HuH-7.5 (cell line): ENCODE measurements around the gene FAM3D.
A peak's percentile ranks its signal among the peaks of the same experiment; 100 is the strongest.

ENCODE experiments used
- DNase-seq: peaks from one replicate; pipeline ENCODE4 v3.0.0; 2011; ENCODE audit warnings: low spot score

The FAM3D gene

DNA sequence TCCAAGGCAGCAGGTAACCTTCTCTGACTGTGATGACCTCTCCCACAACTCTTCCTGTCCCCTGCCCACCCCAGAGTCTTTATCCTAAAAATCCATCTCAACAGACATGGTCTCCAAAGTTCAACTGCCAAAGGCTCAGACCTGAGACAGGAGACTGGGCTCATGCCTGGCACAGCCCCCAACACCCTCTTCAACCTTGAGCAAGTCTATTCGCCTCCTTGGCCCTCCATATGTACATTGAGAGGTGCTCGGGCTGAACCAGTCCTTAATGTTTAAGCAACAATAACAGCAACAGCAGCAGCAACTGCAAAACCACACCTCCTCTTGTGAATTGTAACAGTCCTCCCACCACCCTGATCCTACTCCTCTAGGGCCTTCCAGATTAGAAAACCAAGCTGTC is 9.9 kb downstream of the FAM3D start:
- no peak for DNase-seq

- no peak for DNase-seq
These were observed 12.1 kb downstream of the FAM3D start for GRCh38 chr3:58654466-58654865.

GRCh38 chr3:58652624-58653023 is 13.9 kb downstream of the FAM3D start:
- no peak for DNase-seq

GRCh38 chr3:58651276-58651675 is 15.3 kb downstream of the FAM3D start:
- no peak for DNase-seq

DNA sequence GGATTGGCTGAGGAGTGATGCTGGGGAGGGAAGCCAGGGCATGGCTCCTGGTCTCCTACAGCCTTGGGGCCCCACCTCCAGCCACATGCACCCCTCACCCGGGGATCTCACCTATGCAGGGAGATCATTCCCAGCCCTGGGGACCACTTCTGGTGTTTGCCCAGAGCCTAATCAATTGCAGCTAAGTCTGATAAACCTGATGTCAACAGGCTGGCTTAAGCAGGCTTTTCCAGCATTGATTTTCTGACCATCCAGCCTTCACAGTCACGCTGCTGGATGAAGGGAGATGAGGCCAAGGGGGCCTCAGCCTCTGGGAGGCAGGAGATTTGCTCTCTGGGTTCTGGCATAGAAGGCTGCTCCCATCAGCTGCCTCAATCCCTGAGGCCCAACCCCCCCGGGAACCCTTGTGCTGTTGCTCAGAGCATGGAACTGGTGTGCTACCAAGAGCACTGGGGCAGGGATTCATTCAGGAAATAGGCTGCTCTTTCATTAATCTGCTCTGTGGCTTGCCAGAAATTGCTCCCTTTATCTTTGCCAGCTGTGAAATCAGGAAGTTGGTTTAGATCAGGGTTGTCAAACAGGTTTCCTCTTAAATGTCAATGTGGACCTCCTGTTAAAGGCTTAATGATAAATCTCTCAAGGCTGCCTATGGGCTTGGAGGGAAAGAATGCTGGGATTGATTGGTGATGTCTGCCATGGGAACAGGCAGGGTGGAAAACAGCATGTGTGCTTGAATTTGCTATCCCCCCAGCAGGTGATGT is 19.0 kb downstream of the FAM3D start:
- DNase-seq: no peak

GRCh38 chr3:58646503-58646902 is 20.1 kb downstream of the FAM3D start:
- no peak for DNase-seq

DNA sequence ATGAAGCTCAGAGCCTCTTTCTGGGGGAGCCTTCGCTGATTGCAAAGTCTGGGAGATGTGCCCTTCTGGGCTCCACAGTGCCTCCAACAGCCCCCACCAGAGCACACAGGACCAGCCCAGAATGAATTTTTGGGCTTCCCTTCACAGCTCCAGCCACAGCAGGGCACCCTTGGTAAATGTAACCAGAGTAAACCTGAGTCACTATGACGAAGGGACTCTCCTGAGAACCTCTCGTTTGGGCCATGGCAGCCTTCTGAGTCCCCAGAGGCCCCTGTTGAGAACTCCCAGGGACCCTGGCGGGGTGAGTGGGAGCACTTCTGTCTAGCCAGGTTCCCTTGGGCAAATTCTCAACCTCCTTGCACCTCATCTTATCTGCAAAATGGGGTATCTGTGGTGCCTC is 20.8 kb downstream of the FAM3D start:
- DNase-seq: no peak

DNA sequence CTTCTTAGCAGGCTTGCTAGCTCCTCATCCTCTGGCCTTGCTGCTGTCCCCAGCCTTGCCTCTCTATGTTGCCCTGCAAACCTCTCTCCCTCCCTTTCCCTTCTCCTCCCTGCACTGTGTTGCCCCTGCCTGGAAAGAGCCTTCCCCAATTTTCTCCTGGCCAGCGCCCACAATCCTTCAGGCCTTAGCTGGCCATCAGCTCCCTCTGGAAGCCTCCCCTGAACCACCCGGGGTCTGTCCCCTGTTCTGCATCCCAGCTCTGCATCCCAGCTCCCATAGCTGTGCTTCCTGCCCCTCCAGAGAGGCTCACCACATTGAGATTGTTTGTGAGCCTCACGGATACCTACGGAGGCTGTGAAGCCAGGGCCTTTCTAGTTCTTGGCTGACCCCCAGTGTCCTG is 23.7 kb downstream of the FAM3D start:
- DNase-seq: no peak

DNA sequence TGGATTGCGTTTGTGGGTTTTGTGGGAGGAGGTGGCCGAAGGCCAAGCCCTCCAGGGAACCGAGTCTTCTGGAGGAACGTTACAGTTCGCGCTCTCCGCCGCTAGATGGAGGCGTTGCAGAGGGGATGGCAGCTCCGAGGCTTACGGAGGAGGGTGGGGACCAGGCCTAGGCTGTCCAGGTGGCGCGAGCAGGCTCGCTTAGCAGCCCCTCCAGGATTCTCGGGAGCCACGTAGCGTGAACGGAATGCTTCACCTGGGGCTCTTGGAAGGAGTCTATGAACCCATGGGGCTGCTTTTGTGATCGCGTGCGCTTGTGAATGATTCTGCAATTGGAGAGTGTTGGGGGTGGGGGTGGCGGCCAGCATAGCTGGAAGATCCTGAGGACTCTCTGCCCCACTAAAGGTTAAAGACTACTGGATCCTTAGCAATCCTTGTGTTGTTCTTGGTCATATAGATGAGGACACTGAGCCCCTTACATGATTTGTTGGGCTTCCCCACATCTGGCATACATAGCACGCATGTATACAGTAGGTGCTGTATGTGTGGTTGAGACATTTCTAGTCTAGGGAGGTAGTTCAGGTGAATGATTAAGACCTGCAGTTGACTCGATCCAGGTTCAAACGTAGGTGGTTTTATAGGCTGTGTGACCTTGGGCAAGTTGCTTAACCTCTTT is 25.7 kb downstream of the FAM3D start:
- DNase-seq: peak; percentile 63

GRCh38 chr3:58639842-58640241 is 26.7 kb downstream of the FAM3D start:
- no peak for DNase-seq

DNA sequence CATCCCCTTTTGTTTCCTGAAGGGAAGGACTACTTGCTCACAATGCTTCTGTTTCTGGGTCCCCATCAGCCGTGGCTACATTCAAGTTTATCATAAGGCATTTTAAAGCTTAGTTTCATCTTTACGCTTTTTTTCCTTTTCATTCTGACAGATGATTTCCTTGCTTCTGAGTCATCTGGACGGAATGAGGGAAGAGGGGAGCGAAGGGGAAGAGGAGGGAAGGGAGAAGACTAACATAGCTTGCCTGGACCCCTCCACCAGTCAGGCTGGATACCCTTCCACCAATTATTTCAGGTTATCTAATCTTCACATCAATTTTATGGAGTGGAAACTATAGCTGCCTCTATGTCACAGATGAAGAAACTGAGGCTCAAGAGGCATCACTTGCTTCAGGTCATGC is 27.6 kb downstream of the FAM3D start:
- no peak for DNase-seq

DNA sequence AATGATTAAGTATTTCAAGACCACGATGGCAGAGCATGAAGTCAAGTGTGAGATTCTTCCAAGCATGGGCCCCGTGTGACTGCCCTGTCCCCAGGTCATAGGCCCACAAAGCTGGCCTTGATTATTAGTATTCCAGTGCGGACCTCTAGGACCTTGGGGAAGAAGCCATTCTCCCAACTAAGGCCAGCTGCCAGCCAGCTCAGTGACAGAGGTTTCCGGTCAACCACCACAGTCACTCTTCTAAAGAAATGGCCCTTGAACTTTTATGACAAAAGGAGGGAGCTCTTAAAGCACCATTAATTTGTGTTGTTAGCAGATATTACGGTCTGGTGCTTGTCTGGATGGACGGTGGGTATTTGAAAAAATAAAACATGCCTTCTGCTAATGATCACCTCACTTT is 28.0 kb downstream of the FAM3D start:
- DNase-seq: no peak

GRCh38 chr3:58637509-58637908 is 29.1 kb downstream of the FAM3D start:
- DNase-seq: no peak

- DNase-seq: no peak
These were observed 30.9 kb downstream of the FAM3D start for GRCh38 chr3:58635371-58636285.

DNA sequence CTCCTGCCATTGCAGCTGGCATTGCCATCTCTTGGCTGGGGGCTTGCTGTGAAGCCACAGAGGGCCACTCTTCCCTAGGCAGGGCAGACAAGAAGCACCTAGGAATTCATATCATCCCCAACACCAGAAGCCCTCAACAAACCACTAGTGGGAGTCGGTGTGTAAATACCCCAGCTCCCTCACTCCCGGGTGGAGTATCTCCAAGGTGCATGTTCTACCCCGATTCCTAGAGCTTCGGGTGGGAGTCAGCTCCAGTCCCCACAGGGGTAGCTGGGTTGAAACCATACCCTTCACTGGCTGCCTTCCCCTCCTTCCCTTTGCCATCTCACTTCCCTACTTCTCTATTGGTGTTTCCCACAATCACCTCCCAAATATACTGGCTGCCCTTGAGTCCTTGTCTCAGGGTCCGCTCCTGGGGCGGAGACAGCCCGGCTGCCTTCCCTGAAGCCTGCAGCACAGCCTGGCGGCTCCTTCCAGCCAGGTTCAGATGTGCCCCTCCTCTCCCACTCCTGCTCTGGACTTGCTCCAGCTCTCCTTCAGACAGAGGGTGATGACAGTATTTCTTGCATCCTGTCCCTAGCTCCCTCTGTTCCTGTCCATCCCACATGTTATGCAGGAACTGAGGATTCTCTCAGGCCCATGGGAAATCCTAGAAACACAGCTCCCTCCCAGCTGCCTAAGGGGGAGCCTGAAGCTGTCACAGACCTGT is 33.3 kb downstream of the FAM3D start:
- DNase-seq: no peak

DNA sequence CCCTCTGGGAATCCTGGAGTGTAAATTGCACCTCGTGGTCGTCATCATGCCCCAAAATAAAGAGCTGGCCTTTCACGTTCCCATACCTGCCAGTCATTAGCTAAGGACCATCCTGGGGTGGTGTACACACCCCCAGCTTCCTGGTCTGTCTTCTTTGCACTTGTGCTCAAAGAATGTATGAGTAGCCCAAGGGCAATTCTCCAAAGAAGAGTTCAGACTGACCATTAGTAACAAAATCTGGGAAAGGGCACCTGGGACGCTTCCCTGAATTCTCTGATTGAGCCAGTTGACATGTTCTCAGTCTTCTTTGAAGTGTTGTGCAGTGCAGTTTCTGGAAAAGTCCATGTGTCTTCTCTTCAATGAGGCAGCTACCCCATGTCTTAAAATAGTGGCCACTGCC is 34.8 kb downstream of the FAM3D start:
- DNase-seq: no peak

GRCh38 chr3:58630710-58631092 is 35.9 kb downstream of the FAM3D start:
- DNase-seq: no peak

DNA sequence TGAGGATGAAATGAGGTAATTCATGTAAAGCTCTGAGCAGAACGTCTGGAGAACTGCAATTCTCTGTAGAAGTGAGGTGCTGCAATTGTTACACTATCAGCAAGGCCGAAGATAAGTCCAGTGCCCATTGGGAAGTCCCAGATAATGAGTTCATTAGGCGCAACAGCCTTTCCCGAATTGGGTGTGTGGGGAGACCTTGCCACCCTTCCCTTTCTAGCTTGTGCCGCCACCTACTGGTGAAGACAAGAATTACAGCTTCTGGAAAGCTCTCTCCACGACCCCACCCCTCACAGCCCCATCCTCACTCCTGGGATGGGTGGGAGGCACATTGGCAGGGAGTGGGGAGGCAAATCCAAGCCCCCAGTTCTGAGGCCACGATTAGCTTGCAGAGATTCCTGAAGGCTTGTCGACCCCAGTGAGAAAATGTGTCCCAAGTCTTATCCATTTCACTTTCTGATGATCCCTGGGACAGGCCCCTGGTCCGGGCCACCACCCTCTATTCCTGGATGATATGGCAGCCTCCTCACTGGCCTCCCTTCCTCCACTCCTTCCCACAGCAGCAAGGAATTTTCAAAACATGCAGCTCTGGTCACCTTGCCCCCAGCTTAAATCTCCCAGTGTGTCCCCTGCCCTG is 36.4 kb downstream of the FAM3D start:
- peak; percentile 22 for DNase-seq

- no peak for DNase-seq
These were observed 36.9 kb downstream of the FAM3D start for GRCh38 chr3:58629629-58630028.

DNA sequence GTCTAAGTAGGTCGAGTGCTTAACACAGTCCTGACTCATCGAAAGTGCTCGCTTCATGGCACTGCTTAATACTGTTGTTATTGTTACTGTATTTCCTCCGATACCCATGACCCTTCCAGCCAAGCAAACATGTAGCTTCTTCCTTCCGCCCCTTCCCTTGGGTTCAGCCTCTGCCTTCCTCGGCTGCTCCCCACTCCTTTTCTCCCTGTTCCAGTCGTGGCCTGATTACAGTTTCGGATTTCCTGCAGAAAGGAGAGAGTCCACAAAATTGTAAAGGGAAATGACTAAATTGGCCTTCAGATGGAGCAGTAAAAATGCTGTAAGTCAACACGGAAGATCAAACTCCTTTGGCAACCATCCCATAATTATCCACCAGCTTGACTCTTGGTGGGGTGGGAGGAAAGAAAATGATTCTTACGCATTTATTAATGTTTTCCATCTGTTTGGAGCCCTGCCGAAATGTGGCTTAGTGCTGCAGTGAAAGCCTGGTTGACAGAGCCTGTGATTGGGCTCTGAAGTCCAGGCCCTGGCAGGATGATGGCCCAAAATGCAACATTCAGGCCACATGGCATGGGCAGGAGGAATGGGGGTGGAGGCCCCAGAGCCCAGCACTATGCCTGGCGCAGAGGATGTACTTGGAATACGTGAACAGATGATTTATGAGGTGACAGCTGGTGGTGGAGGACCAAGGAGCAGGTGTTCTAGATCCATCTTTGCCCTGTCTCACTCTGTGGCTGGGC is 37.6 kb downstream of the FAM3D start:
- no peak for DNase-seq

- no peak for DNase-seq
These were observed 38.6 kb downstream of the FAM3D start for GRCh38 chr3:58627941-58628340.
